K562 (cell line): Measurements from ENCODE around the gene SCARF2. TPM values are rescaled to one million over a fixed set of nuclear protein-coding genes. Genes with fewer than 3 reads are reported as not detected.
A peak's percentile ranks its signal among the peaks of the same experiment; 100 is the strongest.

ENCODE experiments used
- CBFB ChIP-seq: sonication (generic); formaldehyde crosslinking; IDR thresholded peaks from 2 replicates; pipeline ENCODE4 v1.4.0; 2020; ENCODE audit warnings: mild to moderate bottlenecking, missing genetic modification reagents
- FOS ChIP-seq: IDR thresholded peaks from 3 replicates; pipeline ENCODE4 v1.6.1; 2011; ENCODE audit not compliant: insufficient read length; ENCODE audit errors: extremely low read depth
- HNRNPLL ChIP-seq: fragments of 200-400 bp; formaldehyde crosslinking; IDR thresholded peaks from 2 replicates; pipeline ENCODE4 v1.6.1; 2017; ENCODE audit warnings: low read length, low read depth, mild to moderate bottlenecking; ENCODE audit not compliant: poor library complexity, severe bottlenecking
- IRF2 ChIP-seq: sonication (generic); formaldehyde crosslinking; IDR thresholded peaks from 2 replicates; pipeline ENCODE4 v1.8.1; 2022; ENCODE audit warnings: mild to moderate bottlenecking, missing genetic modification reagents
- KAT2B ChIP-seq: IDR thresholded peaks from one replicate; pipeline ENCODE4 v1.6.1; 2012; ENCODE audit warnings: low read depth, mild to moderate bottlenecking, control low read depth, inconsistent platforms, low read length, moderate library complexity
- L3MBTL2 ChIP-seq: fragments of 450-650 bp; IDR thresholded peaks from 2 replicates; pipeline ENCODE4 v1.6.1; 2016; ENCODE audit warnings: mild to moderate bottlenecking, moderate library complexity
- ZNF79 ChIP-seq: fragments of 250-450 bp; sonication (Bioruptor Pico); IDR thresholded peaks from 2 replicates; pipeline ENCODE4 v1.4.0; 2020; ENCODE audit warnings: low read depth, mild to moderate bottlenecking, moderate library complexity
- polyA plus RNA-seq, 8 experiments: library from polyadenylated mRNA; depleted of rRNA in 4 of 8; stranded (reverse) in 5 of 8; unstranded in 3 of 8; fragments of >200 nt; fragmentation: Nextera tagmentation in 2 of 8; fragmentation: Illumina TruSeq in 1 of 8; extraction: Ambion mirVana in 2 of 8; extraction: Trizol in 1 of 8; gene quantifications; 2 replicates each; pipeline versions ENCODE4 v1.2.1 to v1.2.3, GENCODE V29; 2011 to 2014; ENCODE audit warnings: inconsistent platforms in 1 of 8, missing spikeins in 1 of 8
- total RNA-seq, 7 experiments: library from RNA; depleted of rRNA in 6 of 7; stranded (reverse); fragments of >200 nt in 6 of 7; fragmentation: Illumina TruSeq in 2 of 7; extraction: Trizol in 2 of 7; gene quantifications; 2 replicates each; pipeline versions ENCODE4 v1.2.1 to v1.2.3, GENCODE V29; 2011 to 2021; ENCODE audit warnings: low replicate concordance in 1 of 7
- TF ChIP-seq, protein P1 (sequence below): fragments of 200-600 bp; sonication (generic); IDR thresholded peaks from one replicate; pipeline ENCODE4 v1.6.1; 2012; ENCODE audit warnings: mild to moderate bottlenecking, low read depth, low read length, inconsistent platforms
- TF ChIP-seq, protein P2 (sequence below), 2 experiments: fragments of 250-450 bp in 1 of 2; fragments of 450-650 bp in 1 of 2; sonication (Bioruptor Pico) in 1 of 2; IDR thresholded peaks; 2 replicates each; pipeline versions ENCODE4 v1.6.1 to v1.8.0; 2016 to 2021; ENCODE audit warnings: mild to moderate bottlenecking in 2 of 2, moderate library complexity in 2 of 2, missing compliant biosample characterization in 1 of 2, missing genetic modification characterization in 1 of 2
- TF ChIP-seq, protein P3 (sequence below), 3 experiments: fragments of 200-800 bp in 1 of 3; sonication (Bioruptor generic) in 1 of 3; sonication (generic) in 1 of 3; formaldehyde crosslinking in 1 of 3; IDR thresholded peaks; 2 replicates each; pipeline versions ENCODE4 v1.6.1 to v1.8.0; 2016 to 2022; ENCODE audit warnings: mild to moderate bottlenecking in 2 of 3, missing compliant biosample characterization in 2 of 3, missing genetic modification characterization in 2 of 3, missing genetic modification reagents in 1 of 3

The SCARF2 gene
- total and polyA plus RNA-seq, 9 of the 15 experiments (the other 6 are each of a cell fraction or from before 2014, with no cell fraction given) = 0.06 to 0.32 (median 0.21) TPM; not detected in 5

DNA sequence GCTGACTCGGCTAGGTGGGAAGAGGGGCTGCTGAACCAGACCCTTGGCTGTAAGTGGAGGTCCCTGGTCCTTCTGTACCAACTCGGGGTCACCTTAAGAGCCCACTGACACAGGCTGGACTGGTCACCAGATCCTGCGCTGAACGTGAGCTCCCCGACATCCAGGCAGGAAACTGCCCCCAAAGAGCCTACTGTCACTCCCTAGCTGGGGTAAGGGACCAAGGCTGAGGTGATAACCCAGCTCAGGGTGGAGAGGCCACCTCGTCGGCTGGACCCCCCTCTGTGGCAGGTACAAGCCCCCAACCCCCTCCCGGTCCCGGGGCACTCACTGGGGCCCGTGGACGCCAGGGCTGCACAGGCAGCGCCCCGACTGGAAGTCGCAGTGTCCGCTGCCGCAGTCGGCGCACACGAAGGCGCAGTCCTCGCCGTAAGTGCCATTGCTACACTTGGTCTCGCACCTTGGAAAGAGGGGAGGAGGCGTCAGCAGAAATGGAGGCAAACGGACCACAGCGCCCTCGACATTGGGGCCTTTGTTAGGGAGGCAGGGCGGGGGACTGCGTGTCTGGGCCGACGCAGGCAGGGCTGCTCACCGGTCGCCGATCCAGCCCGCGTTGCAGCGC lies 7.4 kb downstream of the SCARF2 start (continued):
- TF ChIP-seq, protein P1, sequence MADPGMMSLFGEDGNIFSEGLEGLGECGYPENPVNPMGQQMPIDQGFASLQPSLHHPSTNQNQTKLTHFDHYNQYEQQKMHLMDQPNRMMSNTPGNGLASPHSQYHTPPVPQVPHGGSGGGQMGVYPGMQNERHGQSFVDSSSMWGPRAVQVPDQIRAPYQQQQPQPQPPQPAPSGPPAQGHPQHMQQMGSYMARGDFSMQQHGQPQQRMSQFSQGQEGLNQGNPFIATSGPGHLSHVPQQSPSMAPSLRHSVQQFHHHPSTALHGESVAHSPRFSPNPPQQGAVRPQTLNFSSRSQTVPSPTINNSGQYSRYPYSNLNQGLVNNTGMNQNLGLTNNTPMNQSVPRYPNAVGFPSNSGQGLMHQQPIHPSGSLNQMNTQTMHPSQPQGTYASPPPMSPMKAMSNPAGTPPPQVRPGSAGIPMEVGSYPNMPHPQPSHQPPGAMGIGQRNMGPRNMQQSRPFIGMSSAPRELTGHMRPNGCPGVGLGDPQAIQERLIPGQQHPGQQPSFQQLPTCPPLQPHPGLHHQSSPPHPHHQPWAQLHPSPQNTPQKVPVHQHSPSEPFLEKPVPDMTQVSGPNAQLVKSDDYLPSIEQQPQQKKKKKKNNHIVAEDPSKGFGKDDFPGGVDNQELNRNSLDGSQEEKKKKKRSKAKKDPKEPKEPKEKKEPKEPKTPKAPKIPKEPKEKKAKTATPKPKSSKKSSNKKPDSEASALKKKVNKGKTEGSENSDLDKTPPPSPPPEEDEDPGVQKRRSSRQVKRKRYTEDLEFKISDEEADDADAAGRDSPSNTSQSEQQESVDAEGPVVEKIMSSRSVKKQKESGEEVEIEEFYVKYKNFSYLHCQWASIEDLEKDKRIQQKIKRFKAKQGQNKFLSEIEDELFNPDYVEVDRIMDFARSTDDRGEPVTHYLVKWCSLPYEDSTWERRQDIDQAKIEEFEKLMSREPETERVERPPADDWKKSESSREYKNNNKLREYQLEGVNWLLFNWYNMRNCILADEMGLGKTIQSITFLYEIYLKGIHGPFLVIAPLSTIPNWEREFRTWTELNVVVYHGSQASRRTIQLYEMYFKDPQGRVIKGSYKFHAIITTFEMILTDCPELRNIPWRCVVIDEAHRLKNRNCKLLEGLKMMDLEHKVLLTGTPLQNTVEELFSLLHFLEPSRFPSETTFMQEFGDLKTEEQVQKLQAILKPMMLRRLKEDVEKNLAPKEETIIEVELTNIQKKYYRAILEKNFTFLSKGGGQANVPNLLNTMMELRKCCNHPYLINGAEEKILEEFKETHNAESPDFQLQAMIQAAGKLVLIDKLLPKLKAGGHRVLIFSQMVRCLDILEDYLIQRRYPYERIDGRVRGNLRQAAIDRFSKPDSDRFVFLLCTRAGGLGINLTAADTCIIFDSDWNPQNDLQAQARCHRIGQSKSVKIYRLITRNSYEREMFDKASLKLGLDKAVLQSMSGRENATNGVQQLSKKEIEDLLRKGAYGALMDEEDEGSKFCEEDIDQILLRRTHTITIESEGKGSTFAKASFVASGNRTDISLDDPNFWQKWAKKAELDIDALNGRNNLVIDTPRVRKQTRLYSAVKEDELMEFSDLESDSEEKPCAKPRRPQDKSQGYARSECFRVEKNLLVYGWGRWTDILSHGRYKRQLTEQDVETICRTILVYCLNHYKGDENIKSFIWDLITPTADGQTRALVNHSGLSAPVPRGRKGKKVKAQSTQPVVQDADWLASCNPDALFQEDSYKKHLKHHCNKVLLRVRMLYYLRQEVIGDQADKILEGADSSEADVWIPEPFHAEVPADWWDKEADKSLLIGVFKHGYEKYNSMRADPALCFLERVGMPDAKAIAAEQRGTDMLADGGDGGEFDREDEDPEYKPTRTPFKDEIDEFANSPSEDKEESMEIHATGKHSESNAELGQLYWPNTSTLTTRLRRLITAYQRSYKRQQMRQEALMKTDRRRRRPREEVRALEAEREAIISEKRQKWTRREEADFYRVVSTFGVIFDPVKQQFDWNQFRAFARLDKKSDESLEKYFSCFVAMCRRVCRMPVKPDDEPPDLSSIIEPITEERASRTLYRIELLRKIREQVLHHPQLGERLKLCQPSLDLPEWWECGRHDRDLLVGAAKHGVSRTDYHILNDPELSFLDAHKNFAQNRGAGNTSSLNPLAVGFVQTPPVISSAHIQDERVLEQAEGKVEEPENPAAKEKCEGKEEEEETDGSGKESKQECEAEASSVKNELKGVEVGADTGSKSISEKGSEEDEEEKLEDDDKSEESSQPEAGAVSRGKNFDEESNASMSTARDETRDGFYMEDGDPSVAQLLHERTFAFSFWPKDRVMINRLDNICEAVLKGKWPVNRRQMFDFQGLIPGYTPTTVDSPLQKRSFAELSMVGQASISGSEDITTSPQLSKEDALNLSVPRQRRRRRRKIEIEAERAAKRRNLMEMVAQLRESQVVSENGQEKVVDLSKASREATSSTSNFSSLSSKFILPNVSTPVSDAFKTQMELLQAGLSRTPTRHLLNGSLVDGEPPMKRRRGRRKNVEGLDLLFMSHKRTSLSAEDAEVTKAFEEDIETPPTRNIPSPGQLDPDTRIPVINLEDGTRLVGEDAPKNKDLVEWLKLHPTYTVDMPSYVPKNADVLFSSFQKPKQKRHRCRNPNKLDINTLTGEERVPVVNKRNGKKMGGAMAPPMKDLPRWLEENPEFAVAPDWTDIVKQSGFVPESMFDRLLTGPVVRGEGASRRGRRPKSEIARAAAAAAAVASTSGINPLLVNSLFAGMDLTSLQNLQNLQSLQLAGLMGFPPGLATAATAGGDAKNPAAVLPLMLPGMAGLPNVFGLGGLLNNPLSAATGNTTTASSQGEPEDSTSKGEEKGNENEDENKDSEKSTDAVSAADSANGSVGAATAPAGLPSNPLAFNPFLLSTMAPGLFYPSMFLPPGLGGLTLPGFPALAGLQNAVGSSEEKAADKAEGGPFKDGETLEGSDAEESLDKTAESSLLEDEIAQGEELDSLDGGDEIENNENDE = peak; percentile 30
- TF ChIP-seq CBFB = no peak
- TF ChIP-seq, protein P2, sequence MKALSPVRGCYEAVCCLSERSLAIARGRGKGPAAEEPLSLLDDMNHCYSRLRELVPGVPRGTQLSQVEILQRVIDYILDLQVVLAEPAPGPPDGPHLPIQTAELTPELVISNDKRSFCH (CRISPR knock-in tag; IDR thresholded peaks at IDR 0.05) = no peak
- TF ChIP-seq, protein P2 (tag; IDR thresholded peaks at IDR 0.05) = 0 out of 2 replicates have a peak, but pooled peaks have one; percentile 38
- peak; percentile 63 for TF ChIP-seq HNRNPLL
- TF ChIP-seq IRF2 = peak; percentile 12; the same call in 1 of the 2 replicates
- no peak for TF ChIP-seq FOS
- TF ChIP-seq, protein P3, sequence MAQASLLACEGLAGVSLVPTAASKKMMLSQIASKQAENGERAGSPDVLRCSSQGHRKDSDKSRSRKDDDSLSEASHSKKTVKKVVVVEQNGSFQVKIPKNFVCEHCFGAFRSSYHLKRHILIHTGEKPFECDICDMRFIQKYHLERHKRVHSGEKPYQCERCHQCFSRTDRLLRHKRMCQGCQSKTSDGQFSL (CRISPR knock-in tag; IDR thresholded peaks at IDR 0.05) = no peak
- TF ChIP-seq, protein P3 (tag; IDR thresholded peaks at IDR 0.05) = peak in 1 of 2 experiments; percentile 17; a peak in 3 of 4 replicates
- TF ChIP-seq L3MBTL2 = peak; percentile 51; the same call in 1 of the 2 replicates
- no peak for TF ChIP-seq KAT2B
- TF ChIP-seq ZNF79 (CRISPR knock-in tag) = no peak
